ENCODE data around the gene CCNF.
"Not testable (repeated sequence)": the region's sequence is repeated elsewhere in the genome, so short reads cannot be mapped to it uniquely, and the experiment has no call there.

Gene CCNF

DNA sequence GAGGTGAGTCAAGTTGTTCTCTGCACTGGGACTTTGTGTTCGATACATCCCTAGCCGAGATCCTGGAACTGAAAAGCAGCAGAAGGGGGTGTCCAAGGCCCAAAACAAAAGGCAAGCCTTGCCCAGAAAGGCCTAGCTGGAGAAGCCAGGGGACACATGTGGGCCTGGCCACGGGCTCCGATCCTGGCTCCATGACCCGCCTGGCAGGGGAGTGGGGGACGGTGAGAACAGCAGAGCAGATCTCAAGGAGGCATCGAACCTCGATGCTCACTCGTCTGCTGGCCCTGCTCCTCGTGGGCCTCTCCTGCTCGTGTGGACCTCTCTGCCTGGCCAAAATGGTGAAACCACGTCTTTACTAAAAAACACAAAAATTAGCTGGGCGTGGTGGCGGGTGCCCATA, 8.9 kb downstream of the CCNF start:
- no peaks in the 10 kb centered on the region for H3K79me2 ChIP-seq
- H3K4me3 ChIP-seq (ENCODE audit: low read depth, low read length) = no peak overlapping the region
- H3K27me3 ChIP-seq (ENCODE audit: control insufficient read depth, insufficient read depth, low read length) = no peaks in the 10 kb centered on the region
- no peak overlapping the region for H3K9ac ChIP-seq
- H3K27ac ChIP-seq = no peak overlapping the region
- TF ChIP-seq, protein P1, sequence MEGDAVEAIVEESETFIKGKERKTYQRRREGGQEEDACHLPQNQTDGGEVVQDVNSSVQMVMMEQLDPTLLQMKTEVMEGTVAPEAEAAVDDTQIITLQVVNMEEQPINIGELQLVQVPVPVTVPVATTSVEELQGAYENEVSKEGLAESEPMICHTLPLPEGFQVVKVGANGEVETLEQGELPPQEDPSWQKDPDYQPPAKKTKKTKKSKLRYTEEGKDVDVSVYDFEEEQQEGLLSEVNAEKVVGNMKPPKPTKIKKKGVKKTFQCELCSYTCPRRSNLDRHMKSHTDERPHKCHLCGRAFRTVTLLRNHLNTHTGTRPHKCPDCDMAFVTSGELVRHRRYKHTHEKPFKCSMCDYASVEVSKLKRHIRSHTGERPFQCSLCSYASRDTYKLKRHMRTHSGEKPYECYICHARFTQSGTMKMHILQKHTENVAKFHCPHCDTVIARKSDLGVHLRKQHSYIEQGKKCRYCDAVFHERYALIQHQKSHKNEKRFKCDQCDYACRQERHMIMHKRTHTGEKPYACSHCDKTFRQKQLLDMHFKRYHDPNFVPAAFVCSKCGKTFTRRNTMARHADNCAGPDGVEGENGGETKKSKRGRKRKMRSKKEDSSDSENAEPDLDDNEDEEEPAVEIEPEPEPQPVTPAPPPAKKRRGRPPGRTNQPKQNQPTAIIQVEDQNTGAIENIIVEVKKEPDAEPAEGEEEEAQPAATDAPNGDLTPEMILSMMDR (IDR thresholded peaks at IDR 0.05) = no peak
- H3K4me2 ChIP-seq (ENCODE audit: low read length) = no peak overlapping the region
- no peaks in the 10 kb centered on the region for H3K4me1 ChIP-seq
- H2AFZ ChIP-seq = no peak overlapping the region
- H3K9me3 ChIP-seq (ENCODE audit: control insufficient read depth, low read length) = no peaks in the 10 kb centered on the region
- no peaks in the 10 kb centered on the region for H3K36me3 ChIP-seq (ENCODE audit: control insufficient read depth, insufficient read depth, low read length)

DNA sequence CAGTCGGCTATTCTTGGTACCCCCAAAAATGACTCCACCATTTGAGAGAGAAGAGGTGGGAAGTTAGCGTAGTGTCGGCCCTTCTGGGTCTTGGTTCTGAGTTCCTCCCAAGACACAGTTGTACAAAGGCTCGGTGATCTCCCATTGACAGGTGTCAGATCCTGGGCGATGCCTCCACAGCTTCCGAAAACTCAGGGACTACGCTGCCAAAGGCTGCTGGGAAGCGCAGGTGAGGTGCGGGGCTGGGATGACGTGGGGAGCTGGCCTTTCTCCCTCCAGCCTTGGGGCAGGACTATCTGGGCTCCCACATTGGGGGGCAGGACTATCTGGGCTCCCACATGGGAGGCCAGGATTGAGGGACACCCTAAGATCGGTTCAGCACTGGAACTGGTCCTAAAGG, 10.4 kb downstream of the CCNF start:
- Histone ChIP-seq H3K9me3 (ENCODE audit: control insufficient read depth, low read length) (no peaks in the 10 kb centered on the region), H3K4me3 (ENCODE audit: low read depth, low read length) (no peak overlapping the region)

DNA sequence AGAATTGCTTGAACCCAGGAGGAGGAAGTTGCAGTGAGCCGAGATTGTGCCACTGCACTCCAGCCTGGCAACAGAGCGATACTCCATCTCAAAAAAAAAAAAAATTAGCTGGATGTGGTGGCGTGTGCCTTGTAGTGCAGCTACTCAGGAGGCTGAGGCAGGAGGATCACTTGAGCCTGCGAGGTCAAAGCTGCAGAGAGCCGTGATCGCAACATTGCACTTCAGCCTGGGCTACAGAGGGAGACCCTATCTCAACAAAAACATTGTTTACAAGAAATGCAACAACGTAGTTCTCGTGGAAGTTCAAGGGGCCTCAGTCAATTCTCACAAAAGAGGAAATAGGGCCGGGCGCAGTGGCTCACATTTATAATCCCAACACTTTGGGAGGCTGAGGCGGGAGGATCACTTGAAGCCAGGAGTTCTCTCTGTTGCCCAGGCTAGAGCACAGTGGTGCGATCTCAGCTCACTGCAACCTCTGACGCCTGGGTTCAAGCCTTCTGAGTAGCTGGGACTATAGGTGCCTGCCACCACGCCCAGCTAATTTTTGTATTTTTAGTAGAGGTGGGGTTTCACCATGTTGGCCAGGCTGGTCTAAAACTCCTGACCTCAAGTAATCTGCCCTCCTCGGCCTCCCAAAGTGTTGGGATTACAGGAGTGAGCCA, 12.0 kb downstream of the CCNF start:
- H3K36me3 ChIP-seq (ENCODE audit: control insufficient read depth, insufficient read depth, low read length) = not testable (repeated sequence)

More for the DNA sequence above, 10.4 kb downstream of the CCNF start:
- H3K27ac ChIP-seq = no peak overlapping the region
- H3K9ac ChIP-seq = no peak overlapping the region
- H3K4me2 ChIP-seq (ENCODE audit: low read length) = no peak overlapping the region
- H3K36me3 ChIP-seq (ENCODE audit: control insufficient read depth, insufficient read depth, low read length) = no peaks in the 10 kb centered on the region
- H3K4me1 ChIP-seq = no peaks in the 10 kb centered on the region
- no peak overlapping the region for H2AFZ ChIP-seq
- TF ChIP-seq, protein P1 (IDR thresholded peaks at IDR 0.05) = no peak
- no peaks in the 10 kb centered on the region for H3K27me3 ChIP-seq (ENCODE audit: control insufficient read depth, insufficient read depth, low read length)
- H3K79me2 ChIP-seq = no peaks in the 10 kb centered on the region

GRCh38 chr16:2443555-2443954, 14.3 kb downstream of the CCNF start:
- H3K9me3 ChIP-seq (ENCODE audit: control insufficient read depth, low read length) = no peaks in the 10 kb centered on the region
- no peak overlapping the region for H2AFZ ChIP-seq
- TF ChIP-seq, protein P1 (IDR thresholded peaks at IDR 0.05) = no peak
- H3K27ac ChIP-seq = no peak overlapping the region
- no peaks in the 10 kb centered on the region for H3K36me3 ChIP-seq (ENCODE audit: control insufficient read depth, insufficient read depth, low read length)
- H3K79me2 ChIP-seq = no peaks in the 10 kb centered on the region
- no peak overlapping the region for H3K9ac ChIP-seq
- no peaks in the 10 kb centered on the region for H3K4me1 ChIP-seq
- H3K4me3 ChIP-seq (ENCODE audit: low read depth, low read length) = no peak overlapping the region
- no peak overlapping the region for H3K4me2 ChIP-seq (ENCODE audit: low read length)
- H3K27me3 ChIP-seq (ENCODE audit: control insufficient read depth, insufficient read depth, low read length) = no peaks in the 10 kb centered on the region

More for the DNA sequence above, 12.0 kb downstream of the CCNF start:
- not testable (repeated sequence) for H3K4me2 ChIP-seq (ENCODE audit: low read length); H3K4me1 ChIP-seq; H3K4me3 ChIP-seq (ENCODE audit: low read depth, low read length); H2AFZ ChIP-seq; H3K9me3 ChIP-seq (ENCODE audit: control insufficient read depth, low read length); H3K27me3 ChIP-seq (ENCODE audit: control insufficient read depth, insufficient read depth, low read length); H3K27ac ChIP-seq; H3K79me2 ChIP-seq; H3K9ac ChIP-seq

GRCh38 chr16:2447920-2448583, 18.8 kb downstream of the CCNF start:
- H3K9ac ChIP-seq = no peak overlapping the region

More at GRCh38 chr16:2447920-2448583, 18.8 kb downstream of the CCNF start:
- H3K4me3 ChIP-seq (ENCODE audit: low read depth, low read length) = no peak overlapping the region
- H3K9me3 ChIP-seq (ENCODE audit: control insufficient read depth, low read length) = no peaks in the 10 kb centered on the region
- no peaks in the 10 kb centered on the region for H3K4me1 ChIP-seq
- TF ChIP-seq, protein P1 (IDR thresholded peaks at IDR 0.05) = no peak
- no peak overlapping the region for H3K27ac ChIP-seq
- no peaks in the 10 kb centered on the region for H3K27me3 ChIP-seq (ENCODE audit: control insufficient read depth, insufficient read depth, low read length)
- H3K79me2 ChIP-seq = no peaks in the 10 kb centered on the region
- H2AFZ ChIP-seq = no peak overlapping the region
- no peak overlapping the region for H3K4me2 ChIP-seq (ENCODE audit: low read length)
- no peaks in the 10 kb centered on the region for H3K36me3 ChIP-seq (ENCODE audit: control insufficient read depth, insufficient read depth, low read length)
